GM12878 (cell line): ENCODE data around the gene ANXA2R.
"Not testable (repeated sequence)": the region's sequence is repeated elsewhere in the genome, so short reads cannot be mapped to it uniquely, and the experiment has no call there.

Experiments used
- ATF2 ChIP-seq: IDR thresholded peaks from 2 replicates; pipeline ENCODE4 v1.6.1; 2012; ENCODE audit warnings: low read length, inconsistent platforms
- FOXM1 ChIP-seq: IDR thresholded peaks from 2 replicates; pipeline ENCODE4 v1.6.1; 2012; ENCODE audit warnings: low read depth, mild to moderate bottlenecking, inconsistent platforms, low read length, moderate library complexity
- MYC ChIP-seq: IDR thresholded peaks from 2 replicates; pipeline ENCODE4 v1.6.1; 2011; ENCODE audit warnings: mild to moderate bottlenecking, low read length, moderate library complexity, inconsistent platforms; ENCODE audit not compliant: insufficient read depth, insufficient replicate concordance, insufficient read length, severe bottlenecking
- TF ChIP-seq, protein P1 (sequence below), 3 experiments: IDR thresholded peaks in 2 of 3; conservative IDR thresholded peaks in 1 of 3; 2 replicates each; pipeline ENCODE4 v1.5.1; 2011; ENCODE audit warnings: low read depth in 3 of 3, low read length in 3 of 3, mild to moderate bottlenecking in 3 of 3, control low read depth in 2 of 3, moderate library complexity in 2 of 3, inconsistent platforms in 1 of 3, mixed read lengths in 1 of 3; ENCODE audit not compliant: control insufficient read depth in 2 of 3, insufficient read depth in 1 of 3; ENCODE audit errors: extremely low read depth in 1 of 3

- TF ChIP-seq, protein P1, sequence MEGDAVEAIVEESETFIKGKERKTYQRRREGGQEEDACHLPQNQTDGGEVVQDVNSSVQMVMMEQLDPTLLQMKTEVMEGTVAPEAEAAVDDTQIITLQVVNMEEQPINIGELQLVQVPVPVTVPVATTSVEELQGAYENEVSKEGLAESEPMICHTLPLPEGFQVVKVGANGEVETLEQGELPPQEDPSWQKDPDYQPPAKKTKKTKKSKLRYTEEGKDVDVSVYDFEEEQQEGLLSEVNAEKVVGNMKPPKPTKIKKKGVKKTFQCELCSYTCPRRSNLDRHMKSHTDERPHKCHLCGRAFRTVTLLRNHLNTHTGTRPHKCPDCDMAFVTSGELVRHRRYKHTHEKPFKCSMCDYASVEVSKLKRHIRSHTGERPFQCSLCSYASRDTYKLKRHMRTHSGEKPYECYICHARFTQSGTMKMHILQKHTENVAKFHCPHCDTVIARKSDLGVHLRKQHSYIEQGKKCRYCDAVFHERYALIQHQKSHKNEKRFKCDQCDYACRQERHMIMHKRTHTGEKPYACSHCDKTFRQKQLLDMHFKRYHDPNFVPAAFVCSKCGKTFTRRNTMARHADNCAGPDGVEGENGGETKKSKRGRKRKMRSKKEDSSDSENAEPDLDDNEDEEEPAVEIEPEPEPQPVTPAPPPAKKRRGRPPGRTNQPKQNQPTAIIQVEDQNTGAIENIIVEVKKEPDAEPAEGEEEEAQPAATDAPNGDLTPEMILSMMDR (IDR thresholded peaks at IDR 0.05 in 2 of 3, conservative IDR thresholded peaks at IDR 0.05 in 1 of 3; ENCODE audit: control insufficient read depth in 2 of 3, extremely low read depth in 1 of 3, insufficient read depth in 1 of 3, low read depth in 3 of 3, low read length in 3 of 3) = not testable (repeated sequence)
- TF ChIP-seq ATF2, MYC, FOXM1: not testable (repeated sequence)
These were observed 14.8 kb downstream of the ANXA2R start for GRCh38 chr5:43025184-43025950.
